ENCODE measurements around the gene SMAP2.

Gene SMAP2

GRCh38 chr1:40352126-40352525, 21.4 kb upstream of the SMAP2 start:
- Histone ChIP-seq H3K9me3 (ENCODE audit: severe bottlenecking) (no peaks in the 10 kb centered on the region), H3K27ac (no peak overlapping the region), H3K27me3 (ENCODE audit: insufficient read depth, low read depth, severe bottlenecking) (no peaks in the 10 kb centered on the region), H3K4me3 (ENCODE audit: low read depth, low read length) (no peak overlapping the region), H3K36me3 (no peaks in the 10 kb centered on the region)
- no peak for DNase-seq
- no peak for TF ChIP-seq CTCF (IDR thresholded peaks at IDR 0.05; ENCODE audit: low read depth, low read length)

DNA sequence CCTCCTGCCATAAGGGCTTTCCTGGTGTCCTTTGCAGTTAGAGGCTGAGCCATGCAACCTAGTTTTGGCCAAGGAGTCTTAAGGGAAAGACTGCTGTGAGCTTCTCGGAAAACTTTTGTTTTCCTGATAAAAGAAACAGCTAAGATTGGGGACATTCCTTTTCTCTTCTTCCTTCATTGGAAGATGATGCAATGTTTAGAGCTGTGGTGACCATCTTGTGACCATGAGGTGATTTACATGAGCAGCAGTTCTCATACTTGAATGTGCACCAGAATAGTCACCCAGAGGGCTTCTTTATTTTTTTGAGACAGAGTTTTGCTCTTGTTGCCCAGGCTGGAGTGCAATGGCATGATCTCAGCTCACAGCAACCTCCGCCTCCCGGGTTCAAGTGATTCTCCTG, 20.4 kb upstream of the SMAP2 start:
- DNase-seq = no peak
- no peak for TF ChIP-seq CTCF (IDR thresholded peaks at IDR 0.05; ENCODE audit: low read depth, low read length)
- Histone ChIP-seq H3K9me3 (ENCODE audit: severe bottlenecking) (peaks cover 1% of the 10 kb centered on the region), H3K27me3 (ENCODE audit: insufficient read depth, low read depth, severe bottlenecking) (no peaks in the 10 kb centered on the region), H3K27ac (no peak overlapping the region), H3K36me3 (no peaks in the 10 kb centered on the region), H3K4me3 (ENCODE audit: low read depth, low read length) (no peak overlapping the region)

GRCh38 chr1:40357625-40358024, 15.9 kb upstream of the SMAP2 start:
- no peaks in the 10 kb centered on the region for H3K27me3 ChIP-seq (ENCODE audit: insufficient read depth, low read depth, severe bottlenecking)
- H3K27ac ChIP-seq = no peak overlapping the region
- no peak overlapping the region for H3K4me3 ChIP-seq (ENCODE audit: low read depth, low read length)
- peaks cover 2% of the 10 kb centered on the region for H3K9me3 ChIP-seq (ENCODE audit: severe bottlenecking)
- TF ChIP-seq CTCF (IDR thresholded peaks at IDR 0.05; ENCODE audit: low read depth, low read length) = no peak
- H3K36me3 ChIP-seq = no peaks in the 10 kb centered on the region
- DNase-seq = no peak

DNA sequence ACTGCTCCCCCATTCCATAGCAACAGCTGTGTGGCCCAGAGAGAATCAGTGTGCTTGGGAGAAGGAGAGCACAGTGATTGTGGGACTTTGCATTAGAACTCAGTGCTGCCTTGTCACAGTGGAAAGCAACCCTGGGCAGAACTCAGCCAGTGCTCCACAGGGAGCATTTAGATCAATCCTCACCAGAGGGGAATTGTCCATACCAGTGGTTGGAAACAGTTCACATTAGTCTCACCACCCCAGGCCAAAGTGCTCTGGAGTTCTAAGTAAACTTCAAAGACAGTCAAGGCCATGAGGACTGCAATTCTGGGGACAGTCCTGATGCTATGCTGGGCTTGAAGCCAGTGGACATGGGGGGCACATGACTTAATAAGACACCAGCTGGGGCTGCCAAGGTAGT, 12.9 kb upstream of the SMAP2 start:
- Histone ChIP-seq H3K9me3 (ENCODE audit: severe bottlenecking) (peaks cover 2% of the 10 kb centered on the region), H3K36me3 (no peaks in the 10 kb centered on the region), H3K27me3 (ENCODE audit: insufficient read depth, low read depth, severe bottlenecking) (no peaks in the 10 kb centered on the region), H3K27ac (no peak overlapping the region), H3K4me3 (ENCODE audit: low read depth, low read length) (no peak overlapping the region)
- no peak for TF ChIP-seq CTCF (IDR thresholded peaks at IDR 0.05; ENCODE audit: low read depth, low read length)
- DNase-seq = no peak

DNA sequence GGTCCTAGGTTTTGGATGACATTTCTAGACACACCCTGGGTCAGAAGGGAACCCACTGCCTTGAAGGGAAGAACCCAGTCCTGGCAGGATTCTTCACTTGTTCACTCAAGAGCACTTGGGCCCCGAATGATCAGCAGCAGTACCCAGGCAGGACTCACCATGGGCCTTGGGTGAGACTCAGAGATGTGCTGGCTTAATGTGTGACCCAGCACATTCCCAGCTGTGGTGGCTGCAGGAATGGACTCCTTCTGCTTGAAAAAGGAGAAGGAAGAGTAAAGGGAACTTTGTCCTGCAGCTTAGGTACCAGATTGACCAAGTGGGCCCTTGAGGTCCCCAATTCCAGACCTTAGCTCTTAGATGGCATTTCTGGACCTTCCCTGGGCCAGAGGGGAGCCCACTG, 12.3 kb upstream of the SMAP2 start:
- Histone ChIP-seq H3K27ac (no peak overlapping the region), H3K36me3 (no peaks in the 10 kb centered on the region), H3K27me3 (ENCODE audit: insufficient read depth, low read depth, severe bottlenecking) (no peaks in the 10 kb centered on the region), H3K4me3 (ENCODE audit: low read depth, low read length) (no peak overlapping the region), H3K9me3 (ENCODE audit: severe bottlenecking) (peaks cover 2% of the 10 kb centered on the region)
- DNase-seq = no peak
- TF ChIP-seq CTCF (IDR thresholded peaks at IDR 0.05; ENCODE audit: low read depth, low read length) = no peak

- H3K27me3 ChIP-seq (ENCODE audit: insufficient read depth, low read depth, severe bottlenecking) = no peaks in the 10 kb centered on the region
Measured at GRCh38 chr1:40361637-40362036, 11.9 kb upstream of the SMAP2 start.

More at GRCh38 chr1:40361637-40362036, 11.9 kb upstream of the SMAP2 start:
- peaks cover 2% of the 10 kb centered on the region for H3K9me3 ChIP-seq (ENCODE audit: severe bottlenecking)
- H3K36me3 ChIP-seq = no peaks in the 10 kb centered on the region
- H3K27ac ChIP-seq = no peak overlapping the region
- no peak overlapping the region for H3K4me3 ChIP-seq (ENCODE audit: low read depth, low read length)
- no peak for TF ChIP-seq CTCF (IDR thresholded peaks at IDR 0.05; ENCODE audit: low read depth, low read length)
- DNase-seq = no peak

All from WERI-Rb-1 (cell line).